ENCODE measurements around the gene FAM20A.

DNA sequence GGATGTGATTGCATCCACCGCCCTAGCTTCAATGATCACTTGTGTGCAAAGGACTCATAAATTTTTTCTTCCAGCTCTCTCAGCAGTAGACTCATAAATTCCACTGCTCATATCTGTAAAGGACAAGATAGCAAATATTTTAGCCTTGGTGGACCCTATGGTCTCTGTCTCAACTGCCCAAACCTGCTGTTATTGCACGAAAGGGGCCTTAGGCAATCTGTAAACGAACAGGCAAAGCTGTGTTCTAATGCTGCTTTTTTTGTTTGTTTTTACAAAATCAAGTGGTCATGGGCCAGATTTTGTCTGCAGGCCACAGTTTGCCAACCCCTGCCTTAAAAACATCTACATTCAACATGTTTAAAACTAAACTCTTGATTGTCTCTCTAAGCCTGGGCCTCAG, 34.1 kb downstream of the FAM20A start:
- TF ChIP-seq CEBPB (IDR thresholded peaks at IDR 0.05; ENCODE audit: low read depth, low read length) (no peak), POLR2A (IDR thresholded peaks at IDR 0.05; ENCODE audit: control extremely low read depth in 1 of 2, low read depth in 2 of 2, low read length in 2 of 2) (no peak), POLR2AphosphoS5 (IDR thresholded peaks at IDR 0.05; ENCODE audit: low read depth, low read length) (no peak), SIN3A (conservative IDR thresholded peaks at IDR 0.05 in 1 of 2, IDR thresholded peaks at IDR 0.05 in 1 of 2; ENCODE audit: low read depth in 1 of 2, low read length in 2 of 2) (no peak), TAF1 (IDR thresholded peaks at IDR 0.05; ENCODE audit: low read depth, low read length) (no peak)
